HUES64 (cell line): ENCODE measurements around the gene ERC2. TPM values are rescaled to one million over a fixed set of nuclear protein-coding genes. Genes with fewer than 3 reads are reported as not detected.
"Not testable (repeated sequence)": the region's sequence is repeated elsewhere in the genome, so short reads cannot be mapped to it uniquely, and the experiment has no call there.

ENCODE experiments used
- H3K27ac ChIP-seq: 2 replicates; pipeline ENCODE4 v1.7.0; 2013; ENCODE audit warnings: low read depth, low read length, inconsistent platforms
- H3K27me3 ChIP-seq: 2 replicates; pipeline ENCODE4 v1.6.1; 2013; ENCODE audit warnings: mild to moderate bottlenecking, low read length; ENCODE audit not compliant: insufficient read depth
- H3K36me3 ChIP-seq: 2 replicates; pipeline ENCODE4 v1.6.1; 2013; ENCODE audit warnings: mild to moderate bottlenecking, low read length; ENCODE audit not compliant: insufficient read depth
- H3K4me1 ChIP-seq: 2 replicates; pipeline ENCODE4 v1.6.1; 2013; ENCODE audit warnings: mild to moderate bottlenecking, low read length, moderate library complexity; ENCODE audit not compliant: insufficient read depth
- H3K4me3 ChIP-seq: 2 replicates; pipeline ENCODE4 v1.5.1; 2013; ENCODE audit warnings: mild to moderate bottlenecking, low read length, moderate library complexity
- H3K9ac ChIP-seq: 2 replicates; pipeline ENCODE4 v1.6.1; 2013; ENCODE audit warnings: mild to moderate bottlenecking, low read depth, low read length
- H3K9me3 ChIP-seq: 2 replicates; pipeline ENCODE4 v1.6.1; 2013; ENCODE audit warnings: low read depth, low read length; ENCODE audit not compliant: insufficient read depth
- WGBS: fragments of 150-250, 120-280 bp; methylation state at CpG from one replicate; pipeline ENCODE4 v1.1.7; 2013; ENCODE audit warnings: missing lambda C conversion rate; 5-methylcytosine and 5-hydroxymethylcytosine counted together
- polyA plus RNA-seq, 2 experiments: library from polyadenylated mRNA; stranded (reverse); fragments of 50-300 nt; gene quantifications; one replicate each; pipeline ENCODE4 v1.2.3, GENCODE V29; 2013

ERC2 gene
- 7.2 TPM for polyA plus RNA-seq (2013, experiment 1 of 2)
- polyA plus RNA-seq (2013, experiment 2 of 2): 5.8 TPM

- Histone ChIP-seq H3K4me1 (no peaks in the 10 kb centered on the region; the same call in 1 of the 2 replicates), H3K9ac (peak within 1 kb of the TSS; percentile 75), H3K36me3 (no peaks in the 10 kb centered on the region), H3K9me3 (no peaks in the 10 kb centered on the region), H3K27ac (peak within 1 kb of the TSS; percentile 61; the same call in 1 of the 2 replicates), H3K27me3 (no peaks in the 10 kb centered on the region), H3K4me3 (peak within 1 kb of the TSS; percentile 89)
- WGBS: 5% methylated on average over 82 of the region's 82 CpGs
Measured at GRCh38 chr3:56468184-56469106, at the start of gene ERC2. TSS of gene ERC2 (minus strand) at chr3:56468467.

- no peaks in the 10 kb centered on the region for H3K4me1 ChIP-seq
- 82% methylated on average over 3 of the region's 3 CpGs for WGBS
Measured at GRCh38 chr3:56502738-56503137, 34.5 kb upstream of the ERC2 start.

GRCh38 chr3:56496376-56496775, 28.1 kb upstream of the ERC2 start:
- not testable (repeated sequence) for H3K4me3 ChIP-seq, H3K36me3 ChIP-seq
- 90% methylated on average over 5 of the region's 5 CpGs for WGBS

More at GRCh38 chr3:56502738-56503137, 34.5 kb upstream of the ERC2 start:
- no peak overlapping the region for H3K27ac ChIP-seq
- no peak overlapping the region for H3K4me3 ChIP-seq
- no peaks in the 10 kb centered on the region for H3K27me3 ChIP-seq
- no peaks in the 10 kb centered on the region for H3K9me3 ChIP-seq
- no peak overlapping the region for H3K9ac ChIP-seq
- H3K36me3 ChIP-seq: no peaks in the 10 kb centered on the region

GRCh38 chr3:56494679-56495322, 26.5 kb upstream of the ERC2 start:
- Histone ChIP-seq H3K9ac (no peak overlapping the region), H3K27ac (no peak overlapping the region), H3K36me3 (no peaks in the 10 kb centered on the region), H3K27me3 (no peaks in the 10 kb centered on the region), H3K4me3 (no peak overlapping the region), H3K4me1 (no peaks in the 10 kb centered on the region), H3K9me3 (no peaks in the 10 kb centered on the region)
- WGBS: 13% methylated on average over 5 of the region's 5 CpGs

More at GRCh38 chr3:56496376-56496775, 28.1 kb upstream of the ERC2 start:
- not testable (repeated sequence) for H3K4me1 ChIP-seq, H3K9me3 ChIP-seq, H3K27ac ChIP-seq, H3K9ac ChIP-seq, H3K27me3 ChIP-seq

GRCh38 chr3:56491566-56491965, 23.3 kb upstream of the ERC2 start:
- no peaks in the 10 kb centered on the region for H3K4me1 ChIP-seq
- H3K4me3 ChIP-seq: no peak overlapping the region
- H3K27ac ChIP-seq: no peak overlapping the region
- no peaks in the 10 kb centered on the region for H3K36me3 ChIP-seq
- H3K9ac ChIP-seq: no peak overlapping the region
- WGBS: 86% methylated on average over 2 of the region's 2 CpGs
- no peaks in the 10 kb centered on the region for H3K27me3 ChIP-seq
- H3K9me3 ChIP-seq: no peaks in the 10 kb centered on the region

GRCh38 chr3:56488812-56489600, 20.7 kb upstream of the ERC2 start:
- Histone ChIP-seq H3K4me3 (no peak overlapping the region), H3K4me1 (no peaks in the 10 kb centered on the region), H3K9ac (no peak overlapping the region), H3K9me3 (no peaks in the 10 kb centered on the region), H3K27me3 (no peaks in the 10 kb centered on the region), H3K27ac (no peak overlapping the region), H3K36me3 (no peaks in the 10 kb centered on the region)
- 81% methylated on average over 8 of the region's 8 CpGs for whole genome bisulfite sequencing

- Histone ChIP-seq H3K27ac (no peak overlapping the region), H3K4me1 (no peaks in the 10 kb centered on the region), H3K36me3 (no peaks in the 10 kb centered on the region), H3K27me3 (no peaks in the 10 kb centered on the region), H3K4me3 (no peak overlapping the region), H3K9ac (no peak overlapping the region), H3K9me3 (no peaks in the 10 kb centered on the region)
- WGBS: 92% methylated on average over 2 of the region's 2 CpGs
Measured at GRCh38 chr3:56484525-56485032, 16.3 kb upstream of the ERC2 start.

- H3K36me3 ChIP-seq: no peaks in the 10 kb centered on the region
- H3K4me3 ChIP-seq: no peak overlapping the region
- no peaks in the 10 kb centered on the region for H3K4me1 ChIP-seq
- no peaks in the 10 kb centered on the region for H3K9me3 ChIP-seq
- H3K27ac ChIP-seq: no peak overlapping the region
- no peak overlapping the region for H3K9ac ChIP-seq
- no peaks in the 10 kb centered on the region for H3K27me3 ChIP-seq
- 92% methylated on average over 4 of the region's 4 CpGs for WGBS
Measured at GRCh38 chr3:56484122-56484521, 15.9 kb upstream of the ERC2 start.

- Histone ChIP-seq H3K27ac (no peak overlapping the region), H3K27me3 (no peaks in the 10 kb centered on the region), H3K9ac (no peak overlapping the region), H3K4me1 (peaks cover 3% of the 10 kb centered on the region; the same call in 1 of the 2 replicates), H3K36me3 (no peaks in the 10 kb centered on the region), H3K9me3 (no peaks in the 10 kb centered on the region), H3K4me3 (no peak overlapping the region)
- WGBS: 92% methylated on average over 3 of the region's 3 CpGs
Measured at GRCh38 chr3:56477646-56478045, 9.4 kb upstream of the ERC2 start.

GRCh38 chr3:56476771-56477170, 8.5 kb upstream of the ERC2 start:
- Histone ChIP-seq H3K36me3 (no peaks in the 10 kb centered on the region), H3K27me3 (no peaks in the 10 kb centered on the region), H3K27ac (no peak overlapping the region), H3K4me3 (no peak overlapping the region), H3K9ac (no peak overlapping the region), H3K9me3 (no peaks in the 10 kb centered on the region), H3K4me1 (peaks cover 3% of the 10 kb centered on the region; the same call in 1 of the 2 replicates)
- no CpG with 5 or more reads among the region's 1 CpG for WGBS
